Calu3 (cell line): Measurements from ENCODE around the gene SSMEM1. TPM values are rescaled to one million over a fixed set of nuclear protein-coding genes. Genes with fewer than 3 reads are reported as not detected.

ENCODE experiments used
- BruUV-seq: library from RNA; stranded (reverse); fragments of 400-500 nt; replicated peaks from 2 replicates; lab custom pipeline; 2021; lab: Mats Ljungman, UMichigan
- CTCF ChIA-PET: fragments of 300-600 bp; sonication (Branson Sonifier 250); formaldehyde crosslinking; loops from one replicate; lab custom pipeline; 2022; ENCODE audit warnings: antibody characterized with exemption; lab: Charles Lee
- DNase-seq: peaks from one replicate; pipeline ENCODE4 v3.0.0; 2022
- H3K27ac Mint-ChIP-seq: one replicate; pipeline ENCODE4 v1.8.0; 2022; ENCODE audit warnings: mixed read lengths; ENCODE audit not compliant: unreplicated experiment
- H3K27me3 Mint-ChIP-seq: one replicate; pipeline ENCODE4 v1.8.0; 2022; ENCODE audit warnings: mixed read lengths; ENCODE audit not compliant: unreplicated experiment
- H3K36me3 Mint-ChIP-seq: one replicate; pipeline ENCODE4 v1.8.0; 2022; ENCODE audit warnings: mild to moderate bottlenecking, moderate library complexity, mixed read lengths; ENCODE audit not compliant: insufficient read depth, unreplicated experiment
- H3K4me1 Mint-ChIP-seq: one replicate; pipeline ENCODE4 v1.8.0; 2022; ENCODE audit warnings: mild to moderate bottlenecking, low read depth, mixed read lengths; ENCODE audit not compliant: unreplicated experiment
- H3K4me3 Mint-ChIP-seq: one replicate; pipeline ENCODE4 v1.8.0; 2022; ENCODE audit warnings: mild to moderate bottlenecking, low read depth, moderate library complexity, mixed read lengths; ENCODE audit not compliant: unreplicated experiment
- H3K9me3 Mint-ChIP-seq: one replicate; pipeline ENCODE4 v1.8.0; 2022; ENCODE audit warnings: low read depth, mixed read lengths; ENCODE audit not compliant: unreplicated experiment
- intact Hi-C: fragments of 100-400 bp; cut with micrococcal nuclease; formaldehyde crosslinking; loops from one replicate; pipeline ENCODE4 v1.10.0; 2022; ENCODE audit not compliant: unreplicated experiment
- total RNA-seq: library from RNA; stranded (reverse); gene quantifications from 2 replicates; pipeline ENCODE4 v1.2.3, GENCODE V29; 2022
- TF ChIP-seq, protein P1 (sequence below): fragments of 200-600 bp; IDR thresholded peaks from one replicate; pipeline ENCODE4 v1.8.0; 2022; ENCODE audit warnings: antibody characterized with exemption; ENCODE audit not compliant: unreplicated experiment

The SSMEM1 gene
- total RNA-seq, 1 experiment from 2014 or later, result not detected

DNA sequence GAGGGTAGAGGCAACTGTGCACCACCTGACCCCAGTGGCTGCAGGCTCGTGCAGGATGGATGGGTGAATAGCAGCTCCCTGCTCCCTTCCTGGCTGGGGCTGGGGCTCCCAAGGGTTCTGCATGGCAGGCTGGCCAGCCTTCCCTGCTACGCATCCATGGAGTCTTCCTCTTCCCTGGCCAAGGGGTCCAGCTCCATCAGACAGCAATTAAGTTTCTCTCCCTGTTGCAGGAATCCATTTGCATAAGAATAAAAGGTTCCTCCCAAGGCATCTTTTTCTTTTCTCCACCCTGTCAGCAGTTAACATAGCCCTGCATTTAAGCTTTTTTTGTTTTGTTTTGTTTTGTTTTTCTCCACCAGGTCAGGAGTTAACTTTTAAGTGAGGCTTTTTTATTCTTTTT, 49.0 kb downstream of the SSMEM1 start:
- BruUV-seq, result no TSS peak
- H3K4me3 Mint-ChIP-seq, result no peak overlapping the region
- CTCF ChIA-PET, result no interaction called here
- no peaks in the 10 kb centered on the region for H3K36me3 Mint-ChIP-seq
- TF ChIP-seq, protein P1, sequence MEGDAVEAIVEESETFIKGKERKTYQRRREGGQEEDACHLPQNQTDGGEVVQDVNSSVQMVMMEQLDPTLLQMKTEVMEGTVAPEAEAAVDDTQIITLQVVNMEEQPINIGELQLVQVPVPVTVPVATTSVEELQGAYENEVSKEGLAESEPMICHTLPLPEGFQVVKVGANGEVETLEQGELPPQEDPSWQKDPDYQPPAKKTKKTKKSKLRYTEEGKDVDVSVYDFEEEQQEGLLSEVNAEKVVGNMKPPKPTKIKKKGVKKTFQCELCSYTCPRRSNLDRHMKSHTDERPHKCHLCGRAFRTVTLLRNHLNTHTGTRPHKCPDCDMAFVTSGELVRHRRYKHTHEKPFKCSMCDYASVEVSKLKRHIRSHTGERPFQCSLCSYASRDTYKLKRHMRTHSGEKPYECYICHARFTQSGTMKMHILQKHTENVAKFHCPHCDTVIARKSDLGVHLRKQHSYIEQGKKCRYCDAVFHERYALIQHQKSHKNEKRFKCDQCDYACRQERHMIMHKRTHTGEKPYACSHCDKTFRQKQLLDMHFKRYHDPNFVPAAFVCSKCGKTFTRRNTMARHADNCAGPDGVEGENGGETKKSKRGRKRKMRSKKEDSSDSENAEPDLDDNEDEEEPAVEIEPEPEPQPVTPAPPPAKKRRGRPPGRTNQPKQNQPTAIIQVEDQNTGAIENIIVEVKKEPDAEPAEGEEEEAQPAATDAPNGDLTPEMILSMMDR, result no peak
- peaks cover 5% of the 10 kb centered on the region for H3K9me3 Mint-ChIP-seq
- peaks cover 27% of the 10 kb centered on the region for H3K27me3 Mint-ChIP-seq
- DNase-seq, result no peak
- H3K4me1 Mint-ChIP-seq, result no peaks in the 10 kb centered on the region
- H3K27ac Mint-ChIP-seq, result no peak overlapping the region
- intact Hi-C loops, result no loop called here

DNA sequence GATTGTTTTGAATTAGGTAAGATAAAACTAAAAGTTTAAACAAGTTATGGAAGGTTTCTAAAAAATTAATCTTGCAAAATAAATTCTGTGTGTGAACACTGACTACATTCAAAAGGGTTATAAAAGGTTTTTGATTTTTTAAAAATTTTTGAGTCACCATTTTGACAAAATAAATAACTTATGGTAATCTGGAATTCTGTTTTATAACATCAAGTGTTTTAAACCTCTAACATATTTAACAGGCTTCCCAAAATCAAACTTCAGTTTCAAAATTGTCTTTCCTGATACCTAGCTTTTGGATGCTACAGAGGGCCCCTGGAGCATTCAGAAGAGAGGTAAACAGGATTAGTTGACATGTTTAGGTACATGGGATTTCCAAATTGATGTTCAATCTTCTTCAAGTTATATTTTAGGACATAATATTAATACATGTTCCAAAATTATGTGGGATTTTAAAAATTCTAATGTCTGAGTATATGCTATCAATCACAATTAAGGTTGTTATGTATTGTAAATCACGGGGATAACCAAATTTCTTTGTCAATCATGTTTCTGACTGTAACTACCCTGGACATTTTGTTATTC, 50.9 kb downstream of the SSMEM1 start:
- Mint-ChIP-seq H3K4me1 (no peaks in the 10 kb centered on the region), H3K27ac (no peak overlapping the region)
- CTCF ChIA-PET, result no interaction called here

DNA sequence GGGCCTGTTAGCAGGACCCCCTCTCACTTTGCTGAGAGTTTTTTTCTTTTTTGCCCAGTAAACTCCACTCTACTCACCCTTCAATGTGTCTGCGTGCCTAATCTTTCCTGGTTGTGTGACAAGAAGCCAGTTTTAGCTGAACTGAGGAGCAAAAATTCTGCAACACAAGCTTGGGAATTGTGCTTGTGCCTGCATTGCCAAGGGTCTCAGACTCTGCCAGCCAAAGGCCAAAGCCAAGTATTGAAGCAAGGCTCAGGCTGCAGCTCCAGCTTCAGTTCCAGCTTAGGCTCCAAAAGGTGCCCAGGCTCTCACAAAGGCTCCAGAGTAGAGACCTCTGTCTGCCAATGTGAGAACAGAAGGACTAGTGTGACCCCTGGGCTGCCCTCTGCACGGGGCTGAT, 54.8 kb downstream of the SSMEM1 start:
- Mint-ChIP-seq H3K27me3 (peaks cover 25% of the 10 kb centered on the region), H3K4me3 (no peak overlapping the region), H3K9me3 (no peaks in the 10 kb centered on the region), H3K27ac (no peak overlapping the region), H3K4me1 (no peaks in the 10 kb centered on the region), H3K36me3 (no peaks in the 10 kb centered on the region)
- no peak for DNase-seq
- CTCF ChIA-PET, result interaction anchor here (0.7 kb wide), 1 partner anchor 464 kb away, joined by 3 read pairs; no protein-coding TSS in a partner anchor
- intact Hi-C loops, result no loop called here
- BruUV-seq, result no TSS peak
- TF ChIP-seq, protein P1, result no peak

More for the DNA sequence above, 50.9 kb downstream of the SSMEM1 start:
- peaks cover 8% of the 10 kb centered on the region for H3K27me3 Mint-ChIP-seq
- DNase-seq, result no peak
- TF ChIP-seq, protein P1, result no peak
- no peaks in the 10 kb centered on the region for H3K36me3 Mint-ChIP-seq
- no TSS peak for BruUV-seq
- no peak overlapping the region for H3K4me3 Mint-ChIP-seq
- intact Hi-C loops, result no loop called here
- H3K9me3 Mint-ChIP-seq, result peaks cover 2% of the 10 kb centered on the region

DNA sequence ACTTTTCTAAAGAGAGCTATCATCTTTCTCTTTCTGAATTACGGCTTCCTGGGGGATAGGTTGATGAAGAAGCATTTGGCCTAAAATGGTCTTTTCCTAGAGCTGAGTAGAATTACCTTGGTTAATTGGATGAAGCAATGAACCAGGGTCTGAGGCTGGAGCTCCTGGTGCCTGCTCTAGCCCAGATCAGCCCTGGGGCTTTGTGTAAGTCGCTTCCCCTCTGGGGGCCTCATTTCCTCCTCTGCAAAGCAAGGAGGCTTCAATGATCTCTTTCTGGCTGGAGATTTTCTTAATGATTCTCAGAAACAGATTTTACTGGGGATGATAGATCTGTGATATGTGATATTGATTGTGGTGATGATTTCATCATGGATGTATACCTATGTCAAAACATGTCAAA, 55.5 kb downstream of the SSMEM1 start:
- no TSS peak for BruUV-seq
- intact Hi-C loops, result no loop called here
- no peak for DNase-seq
- Mint-ChIP-seq H3K4me3 (no peak overlapping the region), H3K27ac (no peak overlapping the region), H3K4me1 (no peaks in the 10 kb centered on the region), H3K9me3 (no peaks in the 10 kb centered on the region), H3K27me3 (peaks cover 32% of the 10 kb centered on the region), H3K36me3 (no peaks in the 10 kb centered on the region)
- CTCF ChIA-PET, result interaction anchor here (0.7 kb wide), 1 partner anchor 463 kb away, joined by 3 read pairs; no protein-coding TSS in a partner anchor
- TF ChIP-seq, protein P1, result no peak

Other genes with a start within 250 kb of the SSMEM1 start
- 16.6 and 16.7 TPM in 2 replicates for gene ZC3HC1, start 156.5 kb upstream of the SSMEM1 start, total RNA-seq
- gene KLHDC10, start 137.3 kb upstream of the SSMEM1 start, total RNA-seq, result 28.5 and 35.3 TPM in 2 replicates
- 26.6 and 26.8 TPM in 2 replicates for gene TMEM209, start 2.5 kb upstream of the SSMEM1 start, total RNA-seq
- not detected in 2 replicates for gene CPA2, start 59.0 kb downstream of the SSMEM1 start, total RNA-seq
- gene CPA4, start 85.3 kb downstream of the SSMEM1 start, total RNA-seq, result not detected in 2 replicates
- gene CPA5, start 137.0 kb downstream of the SSMEM1 start, total RNA-seq, result not detected in 2 replicates
- gene CPA1, start 172.6 kb downstream of the SSMEM1 start, total RNA-seq, result not detected in 2 replicates
- gene CEP41, start 233.2 kb downstream of the SSMEM1 start, total RNA-seq, result 21.6 and 22.4 TPM in 2 replicates